Activated effector memory CD4-positive, alpha-beta T cell treated with anti-CD3 and anti-CD28 coated beads, Interleukin-2, amount 50 U/mL, for 16 hours (primary cell): ENCODE data around the gene ATF7IP2.
"Not testable (repeated sequence)": the region's sequence is repeated elsewhere in the genome, so short reads cannot be mapped to it uniquely, and the experiment has no call there.

Source experiments
- DNase-seq: peaks from one replicate; pipeline ENCODE4 v3.0.0-alpha.2; 2020

The ATF7IP2 gene

GRCh38 chr16:10376229-10376628 is 9.6 kb upstream of the ATF7IP2 start:
- DNase-seq, result no peak

GRCh38 chr16:10383626-10384025 is 2.2 kb upstream of the ATF7IP2 start:
- DNase-seq, result no peak

GRCh38 chr16:10386517-10387100 is 748 bp downstream of the ATF7IP2 start:
- DNase-seq, result no peak

GRCh38 chr16:10387188-10387617 is 1.3 kb downstream of the ATF7IP2 start:
- no peak for DNase-seq

GRCh38 chr16:10388988-10389387 is 3.1 kb downstream of the ATF7IP2 start:
- DNase-seq, result no peak

- no peak for DNase-seq
These were observed 4.5 kb downstream of the ATF7IP2 start for GRCh38 chr16:10390330-10390729.

GRCh38 chr16:10390867-10391266 is 5.0 kb downstream of the ATF7IP2 start:
- no peak for DNase-seq

GRCh38 chr16:10391339-10391738 is 5.5 kb downstream of the ATF7IP2 start:
- DNase-seq, result no peak

GRCh38 chr16:10402975-10403374 is 17.1 kb downstream of the ATF7IP2 start:
- no peak for DNase-seq

GRCh38 chr16:10405386-10405939 is 19.6 kb downstream of the ATF7IP2 start:
- no peak for DNase-seq

GRCh38 chr16:10408824-10409381 is 23.0 kb downstream of the ATF7IP2 start:
- DNase-seq, result no peak

GRCh38 chr16:10409713-10410112 is 23.9 kb downstream of the ATF7IP2 start:
- DNase-seq, result not testable (repeated sequence)

- DNase-seq, result no peak
These were observed 24.6 kb downstream of the ATF7IP2 start for GRCh38 chr16:10410469-10410868.

GRCh38 chr16:10412935-10413601 is 27.2 kb downstream of the ATF7IP2 start:
- DNase-seq, result no peak

GRCh38 chr16:10418204-10418603 is 32.3 kb downstream of the ATF7IP2 start:
- not testable (repeated sequence) for DNase-seq

GRCh38 chr16:10419701-10420100 is 33.8 kb downstream of the ATF7IP2 start:
- no peak for DNase-seq

GRCh38 chr16:10421596-10421995 is 35.7 kb downstream of the ATF7IP2 start:
- no peak for DNase-seq

GRCh38 chr16:10428433-10429168 is 42.7 kb downstream of the ATF7IP2 start:
- DNase-seq, result no peak

- DNase-seq, result not testable (repeated sequence)
These were observed 43.6 kb downstream of the ATF7IP2 start for GRCh38 chr16:10429299-10429969.

GRCh38 chr16:10441726-10442125 is 55.9 kb downstream of the ATF7IP2 start:
- DNase-seq, result no peak

GRCh38 chr16:10447289-10447688 is 61.4 kb downstream of the ATF7IP2 start:
- DNase-seq, result no peak

- not testable (repeated sequence) for DNase-seq
These were observed 66.6 kb downstream of the ATF7IP2 start for GRCh38 chr16:10452208-10453158.
